ENCODE measurements around the gene KRTAP25-1. TPM values are rescaled to one million over a fixed set of nuclear protein-coding genes. Genes with fewer than 3 reads are reported as not detected.

The KRTAP25-1 gene
- polyA plus RNA-seq, 5 donors = not detected

DNA sequence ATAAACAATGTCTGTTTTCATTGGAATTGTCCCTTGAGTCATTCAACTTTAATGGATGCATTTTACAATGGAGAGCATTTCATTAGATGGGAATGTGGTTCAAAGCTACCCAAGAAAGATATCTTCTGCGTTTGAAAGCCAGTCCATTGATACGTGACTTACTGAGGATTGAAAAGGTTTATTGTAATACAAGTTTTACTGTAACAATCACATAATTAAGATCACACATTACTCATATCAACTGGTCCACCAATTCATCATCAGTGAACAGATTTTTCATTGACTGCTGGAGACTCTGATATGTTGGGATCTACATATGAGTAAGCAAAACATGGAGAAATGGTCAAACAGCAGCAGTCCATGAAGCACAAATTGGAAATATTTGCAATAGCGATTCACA is 39.4 kb downstream of the KRTAP25-1 start:
- DNase-seq = no peak

DNA sequence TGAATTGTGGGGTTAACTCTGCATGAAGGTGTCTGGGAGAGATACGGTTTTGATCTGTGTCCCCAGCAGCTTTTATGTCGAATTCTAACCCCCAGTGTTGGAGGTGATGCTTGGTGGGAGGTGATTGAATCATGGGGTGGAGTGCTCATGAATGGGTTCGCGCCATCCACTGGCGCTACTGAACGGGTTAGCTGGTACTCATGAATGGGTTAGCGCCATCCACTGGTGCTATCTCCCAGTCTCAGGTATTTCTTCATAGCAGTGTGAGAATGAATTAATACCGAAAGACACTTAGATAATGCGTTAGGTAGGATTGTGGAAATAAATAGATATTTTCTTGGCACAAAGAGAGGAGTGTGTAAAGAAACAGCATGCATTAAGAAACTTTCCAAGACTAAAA is 40.5 kb downstream of the KRTAP25-1 start:
- no peak for DNase-seq

DNA sequence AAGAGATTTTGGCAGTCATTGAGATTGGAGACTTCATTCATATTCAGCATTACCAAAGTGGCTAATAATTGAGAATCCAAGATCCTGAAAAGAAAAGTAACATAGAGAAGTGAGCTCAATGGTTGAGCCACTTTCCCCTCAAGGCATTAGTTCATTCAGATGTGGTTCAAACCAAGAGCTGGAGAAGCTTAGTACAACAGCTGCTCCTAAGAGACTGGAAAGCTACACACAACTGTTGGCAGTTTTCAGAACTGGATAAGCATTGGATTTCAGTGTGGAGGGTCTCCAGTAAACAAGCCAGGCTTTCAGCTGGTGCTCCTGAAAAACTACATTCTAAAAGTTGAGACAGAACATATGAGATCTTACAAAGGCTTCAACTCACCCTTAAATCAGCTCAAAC is 44.3 kb downstream of the KRTAP25-1 start:
- no peak for DNase-seq

DNA sequence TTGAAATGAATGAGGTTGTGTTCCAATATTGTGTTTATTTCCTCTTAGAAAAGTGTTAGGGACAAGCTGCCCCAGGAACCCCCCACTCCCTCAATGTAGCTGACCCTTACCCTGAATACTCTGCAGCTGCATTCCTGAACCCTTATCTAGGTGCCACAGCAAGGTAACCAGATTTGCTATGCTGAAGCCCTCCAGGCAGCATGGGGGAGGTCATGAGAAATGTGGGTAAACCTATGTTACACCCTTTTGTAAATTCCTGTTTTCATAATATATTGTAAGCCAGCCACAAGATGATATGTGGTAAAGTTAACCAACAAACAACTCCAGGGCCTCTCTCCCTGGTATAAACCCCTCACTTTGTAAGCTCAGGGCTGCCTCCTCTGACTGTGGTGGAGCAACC is 45.6 kb downstream of the KRTAP25-1 start:
- no peak for DNase-seq

DNA sequence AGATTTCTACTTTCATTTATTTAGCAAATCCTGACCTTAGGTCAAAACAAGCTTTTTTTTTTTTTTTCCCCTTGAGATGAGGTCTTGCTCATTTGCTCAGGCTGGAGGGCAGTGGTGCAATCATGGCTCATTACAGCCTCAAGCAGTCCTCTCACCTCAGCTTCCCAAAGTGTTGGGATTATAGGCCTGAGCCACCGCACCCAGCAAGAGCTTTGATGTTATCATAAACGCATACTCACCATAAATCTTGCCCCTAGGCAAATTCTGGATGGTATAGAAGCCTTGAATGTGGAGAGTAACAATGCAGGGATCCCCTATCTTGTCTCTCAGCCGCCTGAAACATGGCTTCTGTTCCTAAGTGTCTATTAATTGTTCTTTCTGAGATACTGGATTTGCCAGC is 48.7 kb downstream of the KRTAP25-1 start:
- no peak for DNase-seq

Other genes with a start within 250 kb of the KRTAP25-1 start
- gene CLDN17, start 122.7 kb downstream of the KRTAP25-1 start, polyA plus RNA-seq (ENCODE audit: insufficient read depth in 1 of 5, insufficient read length in 5 of 5, low replicate concordance in 1 of 5) = not detected
- under 1 TPM; 0.14 to 0.48 (median 0.30) TPM for gene CLDN8, start 73.4 kb downstream of the KRTAP25-1 start, polyA plus RNA-seq (ENCODE audit: insufficient read depth in 1 of 5, insufficient read length in 5 of 5, low replicate concordance in 1 of 5)
- not detected for gene KRTAP24-1, start 6.6 kb downstream of the KRTAP25-1 start, polyA plus RNA-seq (ENCODE audit: insufficient read depth in 1 of 5, insufficient read length in 5 of 5, low replicate concordance in 1 of 5)
- gene KRTAP26-1, start 30.8 kb upstream of the KRTAP25-1 start, polyA plus RNA-seq (ENCODE audit: insufficient read depth in 1 of 5, insufficient read length in 5 of 5, low replicate concordance in 1 of 5) = not detected
- gene KRTAP27-1, start 48.2 kb upstream of the KRTAP25-1 start, polyA plus RNA-seq (ENCODE audit: insufficient read depth in 1 of 5, insufficient read length in 5 of 5, low replicate concordance in 1 of 5) = not detected
- gene KRTAP23-1, start 59.1 kb upstream of the KRTAP25-1 start, polyA plus RNA-seq (ENCODE audit: insufficient read depth in 1 of 5, insufficient read length in 5 of 5, low replicate concordance in 1 of 5) = not detected
- gene KRTAP13-2, start 82.8 kb upstream of the KRTAP25-1 start, polyA plus RNA-seq (ENCODE audit: insufficient read depth in 1 of 5, insufficient read length in 5 of 5, low replicate concordance in 1 of 5) = not detected
- gene KRTAP13-1, start 106.5 kb upstream of the KRTAP25-1 start, polyA plus RNA-seq (ENCODE audit: insufficient read depth in 1 of 5, insufficient read length in 5 of 5, low replicate concordance in 1 of 5) = not detected
- gene KRTAP13-3, start 136.4 kb upstream of the KRTAP25-1 start, polyA plus RNA-seq (ENCODE audit: insufficient read depth in 1 of 5, insufficient read length in 5 of 5, low replicate concordance in 1 of 5) = not detected
- gene KRTAP13-4, start 140.7 kb upstream of the KRTAP25-1 start, polyA plus RNA-seq (ENCODE audit: insufficient read depth in 1 of 5, insufficient read length in 5 of 5, low replicate concordance in 1 of 5) = not detected
- not detected for gene KRTAP15-1, start 150.8 kb upstream of the KRTAP25-1 start, polyA plus RNA-seq (ENCODE audit: insufficient read depth in 1 of 5, insufficient read length in 5 of 5, low replicate concordance in 1 of 5)
- gene KRTAP19-1, start 190.9 kb upstream of the KRTAP25-1 start, polyA plus RNA-seq (ENCODE audit: insufficient read depth in 1 of 5, insufficient read length in 5 of 5, low replicate concordance in 1 of 5) = not detected
- gene KRTAP19-2, start 197.9 kb upstream of the KRTAP25-1 start, polyA plus RNA-seq (ENCODE audit: insufficient read depth in 1 of 5, insufficient read length in 5 of 5, low replicate concordance in 1 of 5) = not detected
- gene KRTAP19-3, start 202.5 kb upstream of the KRTAP25-1 start, polyA plus RNA-seq (ENCODE audit: insufficient read depth in 1 of 5, insufficient read length in 5 of 5, low replicate concordance in 1 of 5) = not detected
- not detected for gene KRTAP19-4, start 207.7 kb upstream of the KRTAP25-1 start, polyA plus RNA-seq (ENCODE audit: insufficient read depth in 1 of 5, insufficient read length in 5 of 5, low replicate concordance in 1 of 5)
- not detected for gene KRTAP19-5, start 212.6 kb upstream of the KRTAP25-1 start, polyA plus RNA-seq (ENCODE audit: insufficient read depth in 1 of 5, insufficient read length in 5 of 5, low replicate concordance in 1 of 5)